Stimulated activated CD4-positive, alpha-beta T cell treated with anti-CD3 and anti-CD28 coated beads, Interleukin-1b, Interleukin-23, amount 100 ng/mL, for 4 hours (primary cell): ENCODE results near the gene NSUN4.
"Not testable (repeated sequence)": the region's sequence is repeated elsewhere in the genome, so short reads cannot be mapped to it uniquely, and the experiment has no call there.

Experiments
- DNase-seq, 2 donors: peaks; one replicate each; pipeline ENCODE4 v3.0.0-alpha.2; 2020; ENCODE audit warnings: low read depth in 2 of 2

NSUN4 gene

GRCh38 chr1:46325285-46326076 lies 15.1 kb upstream of the NSUN4 start:
- not testable (repeated sequence) for DNase-seq

- not testable (repeated sequence) for DNase-seq
Measured at GRCh38 chr1:46328182-46328581, 12.4 kb upstream of the NSUN4 start.

GRCh38 chr1:46329807-46330206 lies 10.8 kb upstream of the NSUN4 start:
- not testable (repeated sequence) for DNase-seq

- DNase-seq = not testable (repeated sequence)
Measured at GRCh38 chr1:46330381-46330780, 10.2 kb upstream of the NSUN4 start.

GRCh38 chr1:46331786-46332540 lies 8.6 kb upstream of the NSUN4 start:
- DNase-seq = not testable (repeated sequence)

- DNase-seq = no peak
Measured at GRCh38 chr1:46333300-46334029, 7.1 kb upstream of the NSUN4 start.

- no peak for DNase-seq
Measured at GRCh38 chr1:46334030-46334384, 6.6 kb upstream of the NSUN4 start.

GRCh38 chr1:46335081-46335480 lies 5.5 kb upstream of the NSUN4 start:
- DNase-seq = no peak

- not testable (repeated sequence) for DNase-seq
Measured at GRCh38 chr1:46337409-46337808, 3.2 kb upstream of the NSUN4 start.

GRCh38 chr1:46341222-46342083 lies 846 bp downstream of the NSUN4 start:
- DNase-seq = no peak

GRCh38 chr1:46342084-46342656 lies 1.6 kb downstream of the NSUN4 start:
- no peak for DNase-seq

- DNase-seq = no peak
Measured at GRCh38 chr1:46342677-46343350, 2.2 kb downstream of the NSUN4 start.

GRCh38 chr1:46343351-46343695 lies 2.7 kb downstream of the NSUN4 start:
- no peak for DNase-seq

- DNase-seq = no peak
Measured at GRCh38 chr1:46343705-46344104, 3.1 kb downstream of the NSUN4 start.

GRCh38 chr1:46344481-46344880 lies 3.9 kb downstream of the NSUN4 start:
- no peak for DNase-seq

- no peak for DNase-seq
Measured at GRCh38 chr1:46345281-46345680, 4.7 kb downstream of the NSUN4 start.

- no peak for DNase-seq
Measured at GRCh38 chr1:46352363-46352762, 11.8 kb downstream of the NSUN4 start.

GRCh38 chr1:46355920-46356319 lies 15.3 kb downstream of the NSUN4 start:
- not testable (repeated sequence) for DNase-seq

GRCh38 chr1:46362158-46362557 lies 21.6 kb downstream of the NSUN4 start:
- DNase-seq = no peak

GRCh38 chr1:46363121-46363520 lies 22.5 kb downstream of the NSUN4 start:
- no peak for DNase-seq

GRCh38 chr1:46364612-46365011 lies 24.0 kb downstream of the NSUN4 start:
- no peak for DNase-seq
